ENCODE results near the gene SVIP.

SVIP gene

GRCh38 chr11:22829231-22830081, at the start of gene SVIP:
TSS of gene SVIP (minus strand) at chr11:22829801. CDS start at chr11:22829748, 53 bp downstream.
- POLR2A ChIA-PET, result interaction anchor here (0.6 to 0.8 kb wide), 2 partner anchors 9 to 20 kb away, joined by 5 to 6 read pairs; no protein-coding TSS in a partner anchor
- TF ChIP-seq CTCF (IDR thresholded peaks at IDR 0.05; ENCODE audit: control extremely low read depth, extremely low read depth, low read depth, missing control alignments), result peak; percentile 95
- CTCF ChIA-PET, result interaction anchor here (0.7 to 3.2 kb wide), 30 partner anchors 9 to 660 kb away, joined by 3 to 26 read pairs (median 4); partner anchors contain the start of genes CCDC179 and FANCF
- peak; percentile 93 for DNase-seq (ENCODE audit: extremely low spot score)

- CTCF ChIA-PET, result no interaction called here
- no peak for TF ChIP-seq CTCF (IDR thresholded peaks at IDR 0.05; ENCODE audit: control extremely low read depth, extremely low read depth, low read depth, missing control alignments)
Measured at GRCh38 chr11:22878604-22879003, 49.0 kb upstream of the SVIP start.

GRCh38 chr11:22878039-22878438, 48.4 kb upstream of the SVIP start:
- no peak for TF ChIP-seq CTCF (IDR thresholded peaks at IDR 0.05; ENCODE audit: control extremely low read depth, extremely low read depth, low read depth, missing control alignments)
- no peak for DNase-seq (ENCODE audit: extremely low spot score)
- POLR2A ChIA-PET, result no interaction called here
- CTCF ChIA-PET, result interaction anchor here (1.0 kb wide), 1 partner anchor 14 kb away, joined by 4 read pairs; no protein-coding TSS in a partner anchor

More at GRCh38 chr11:22878604-22879003, 49.0 kb upstream of the SVIP start:
- POLR2A ChIA-PET, result no interaction called here
- no peak for DNase-seq (ENCODE audit: extremely low spot score)

- ChIA-PET POLR2A (no interaction called here), CTCF (interaction anchor here (0.8 to 2.9 kb wide), 19 partner anchors 8 to 715 kb away, joined by 3 to 13 read pairs (median 4); partner anchors contain the start of genes CCDC179 and SVIP)
- TF ChIP-seq CTCF (IDR thresholded peaks at IDR 0.05; ENCODE audit: control extremely low read depth, extremely low read depth, low read depth, missing control alignments), result peak; percentile 71
- DNase-seq (ENCODE audit: extremely low spot score), result peak; percentile 60
Measured at GRCh38 chr11:22875869-22876473, 46.4 kb upstream of the SVIP start.

- TF ChIP-seq CTCF (IDR thresholded peaks at IDR 0.05; ENCODE audit: control extremely low read depth, extremely low read depth, low read depth, missing control alignments), result no peak
- DNase-seq (ENCODE audit: extremely low spot score), result no peak
- ChIA-PET CTCF (no interaction called here), POLR2A (no interaction called here)
Measured at GRCh38 chr11:22869325-22869724, 39.7 kb upstream of the SVIP start.

GRCh38 chr11:22860241-22860640, 30.6 kb upstream of the SVIP start, which contains the start of gene CCDC179:
TSS of gene CCDC179 (minus strand) at chr11:22860474. CDS start at chr11:22860421, 53 bp downstream.
- DNase-seq (ENCODE audit: extremely low spot score), result no peak
- ChIA-PET CTCF (interaction anchor here (0.7 to 2.9 kb wide), 4 partner anchors 10 to 31 kb away, joined by 3 to 13 read pairs (median 4); no protein-coding TSS in a partner anchor), POLR2A (no interaction called here)
- no peak for TF ChIP-seq CTCF (IDR thresholded peaks at IDR 0.05; ENCODE audit: control extremely low read depth, extremely low read depth, low read depth, missing control alignments)

All from GM10248 (cell line).